GM21390 (cell line): ENCODE results near the gene TCTN1.
"Not testable (repeated sequence)": the region's sequence is repeated elsewhere in the genome, so short reads cannot be mapped to it uniquely, and the experiment has no call there.

Source experiments
- ATAC-seq: cut with Tn5 transposase; IDR thresholded peaks from one replicate; pipeline ENCODE4 v1.9.1; 2021; ENCODE audit not compliant: unreplicated experiment

Gene TCTN1

DNA sequence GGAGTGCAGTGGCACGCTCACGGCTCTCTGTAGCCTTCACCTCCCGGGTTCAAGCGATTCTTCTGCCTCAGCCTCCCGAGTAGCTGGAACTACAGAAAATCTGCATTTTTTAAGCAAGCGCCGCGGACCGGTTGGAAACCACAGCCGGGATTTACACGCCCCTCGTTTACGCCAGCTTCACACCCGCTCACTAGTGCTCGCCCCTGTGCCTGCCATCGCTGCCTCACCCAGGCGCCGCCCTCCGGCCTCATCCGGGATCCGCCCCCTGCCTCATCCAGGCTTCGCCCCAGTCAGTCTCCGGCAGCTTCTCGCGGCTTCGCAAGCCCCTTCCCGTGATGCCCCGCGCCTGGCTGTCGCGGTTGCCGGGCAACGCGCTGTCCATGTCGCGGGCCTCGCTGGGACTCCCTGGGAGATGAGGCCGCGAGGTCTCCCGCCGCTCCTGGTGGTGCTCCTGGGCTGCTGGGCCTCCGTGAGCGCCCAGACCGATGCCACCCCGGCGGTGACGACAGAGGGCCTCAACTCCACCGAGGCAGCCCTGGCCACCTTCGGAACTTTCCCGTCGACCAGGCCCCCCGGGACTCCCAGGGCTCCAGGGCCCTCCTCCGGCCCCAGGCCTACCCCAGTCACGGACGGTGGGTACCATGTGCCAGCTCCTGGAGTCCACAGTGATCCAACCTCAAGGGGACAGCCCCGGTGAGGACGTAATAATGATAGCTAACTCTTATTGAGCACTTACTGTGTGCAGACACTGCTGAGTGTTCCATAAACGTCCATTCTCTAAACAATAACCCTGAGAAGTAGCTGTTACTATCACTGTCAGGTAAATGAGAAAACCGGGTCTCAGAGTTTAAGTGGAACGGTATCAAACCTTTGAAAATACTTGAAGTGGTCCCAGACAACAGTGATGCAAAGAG lies at the start of gene TCTN1:
Gene TCTN1, plus strand, starts transcription at position 359 of the 914 bp plus-strand sequence. Its CDS starts 54 bp downstream, at position 413.
- peak; percentile 78 for ATAC-seq

DNA sequence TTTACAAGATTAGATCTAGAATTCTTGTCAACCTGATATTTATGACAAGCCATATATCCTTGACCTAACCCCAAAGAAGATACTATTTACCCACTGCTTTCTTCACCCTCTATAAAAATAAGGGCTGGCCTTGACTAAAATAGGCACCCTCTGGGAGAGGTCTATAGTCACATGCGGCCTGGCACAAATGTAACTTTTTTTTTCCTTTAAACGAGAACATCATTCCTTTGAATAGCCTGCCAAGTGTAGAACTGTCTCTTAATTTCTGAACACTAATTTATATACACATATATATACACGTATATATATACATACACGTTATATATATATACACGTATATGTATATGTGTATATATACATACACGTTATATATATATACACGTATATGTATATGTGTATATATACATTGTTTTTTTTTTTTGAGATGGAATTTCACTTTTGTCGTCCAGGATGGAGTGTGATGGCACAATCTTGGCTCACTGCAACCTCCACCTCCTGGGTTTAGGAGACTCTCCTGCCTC lies 49.4 kb upstream of the TCTN1 start:
- no peak for ATAC-seq

DNA sequence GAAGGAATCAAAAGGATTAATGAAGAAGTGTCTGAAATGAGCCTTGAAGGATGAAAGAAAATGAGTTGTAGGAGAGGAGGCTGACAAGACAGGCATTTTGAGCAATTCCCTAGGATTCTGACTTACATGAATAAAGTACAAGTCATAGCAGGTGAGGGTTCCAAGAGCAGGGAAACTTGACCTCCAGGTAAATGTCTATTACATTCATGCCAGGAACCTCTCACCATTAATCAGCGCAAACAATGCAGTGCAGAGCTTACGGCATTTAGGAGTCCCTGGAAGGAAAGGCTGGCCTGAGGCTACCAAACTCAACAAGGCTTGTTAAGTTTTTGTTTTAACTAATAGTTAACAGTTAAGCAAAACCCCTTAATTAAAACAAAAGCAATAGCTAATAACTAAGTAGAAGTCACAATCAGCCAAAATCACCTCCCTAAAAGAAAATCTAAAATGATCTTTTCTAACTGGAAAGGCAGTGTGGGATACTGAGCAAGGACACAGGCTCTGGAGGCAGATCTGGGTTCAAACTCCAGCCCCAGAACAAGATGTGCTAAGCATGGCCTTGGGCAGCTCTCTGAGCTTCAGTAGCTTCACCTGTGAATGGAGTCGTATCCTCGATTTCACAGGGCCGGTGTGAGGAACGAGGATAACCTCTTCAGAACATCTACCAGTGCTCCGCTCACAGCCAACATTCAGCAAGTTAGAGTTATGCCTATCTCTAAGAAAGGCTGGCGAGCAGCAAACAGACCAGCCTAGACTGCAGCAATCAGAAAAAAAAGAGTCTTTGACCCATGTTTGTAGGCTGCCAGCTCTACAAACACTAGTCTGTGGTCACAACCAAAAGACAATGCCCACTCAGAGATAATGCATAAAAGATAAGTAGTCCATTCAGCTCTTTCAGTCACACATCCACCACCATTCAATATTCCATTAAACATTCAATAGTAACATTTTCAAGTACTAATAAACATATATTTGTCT lies 47.7 kb upstream of the TCTN1 start:
- ATAC-seq: no peak

DNA sequence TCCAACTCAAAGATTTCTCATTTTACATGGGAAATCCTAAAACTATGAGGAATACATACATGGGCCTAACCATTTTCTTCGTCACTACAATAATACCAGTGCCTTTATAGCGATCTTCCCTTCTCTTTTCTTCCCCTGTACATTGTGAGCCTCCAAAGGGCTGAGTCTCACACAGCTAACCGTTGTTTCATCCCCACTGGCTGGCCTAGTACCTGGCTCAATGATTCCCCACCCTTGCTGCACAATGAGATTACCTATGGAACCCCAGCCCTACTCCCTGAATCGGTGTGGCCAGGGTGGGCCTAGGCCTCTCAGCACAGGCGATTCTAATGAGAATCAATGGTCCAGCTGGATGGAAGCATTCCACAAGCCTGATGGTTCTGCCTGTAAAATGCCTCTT lies 46.9 kb upstream of the TCTN1 start:
- ATAC-seq: no peak

DNA sequence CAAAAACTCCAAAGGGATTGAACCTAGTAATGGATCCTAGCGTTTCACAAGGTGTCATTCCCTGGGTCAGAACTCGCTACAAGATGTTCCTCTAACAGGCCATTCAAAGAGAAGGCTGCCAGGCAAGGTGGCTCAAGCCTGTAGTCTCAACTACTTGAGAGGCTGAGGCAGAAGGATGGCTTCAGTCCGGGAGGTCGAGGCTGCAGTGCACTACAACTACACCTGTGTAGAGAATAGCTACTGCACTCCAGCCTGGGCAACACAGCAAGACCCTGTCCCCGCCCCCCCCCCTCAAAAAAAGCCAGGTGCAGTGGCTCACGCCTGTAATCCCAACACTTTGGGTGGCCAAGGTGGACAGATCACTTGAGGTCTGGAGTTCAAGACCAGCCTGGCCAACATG lies 45.2 kb upstream of the TCTN1 start:
- no peak for ATAC-seq

DNA sequence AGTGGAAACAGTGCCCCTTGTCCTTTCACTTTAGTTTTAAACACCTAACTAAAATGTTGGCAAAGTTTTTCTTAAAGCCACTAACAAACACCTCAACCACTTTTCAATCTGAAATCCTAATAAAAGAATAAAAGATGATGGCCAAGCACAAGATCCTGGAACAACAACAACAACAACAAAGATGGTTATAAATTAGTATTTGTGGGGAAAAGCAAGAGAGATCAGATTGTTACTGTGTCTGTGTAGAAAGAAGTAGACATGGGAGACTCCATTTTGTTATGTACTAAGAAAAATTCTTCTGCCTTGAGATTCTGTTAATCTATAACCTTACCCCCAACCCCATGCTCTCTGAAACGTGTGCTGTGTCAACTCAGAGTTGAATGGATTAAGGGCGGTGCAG lies 44.1 kb upstream of the TCTN1 start:
- ATAC-seq: not testable (repeated sequence)

DNA sequence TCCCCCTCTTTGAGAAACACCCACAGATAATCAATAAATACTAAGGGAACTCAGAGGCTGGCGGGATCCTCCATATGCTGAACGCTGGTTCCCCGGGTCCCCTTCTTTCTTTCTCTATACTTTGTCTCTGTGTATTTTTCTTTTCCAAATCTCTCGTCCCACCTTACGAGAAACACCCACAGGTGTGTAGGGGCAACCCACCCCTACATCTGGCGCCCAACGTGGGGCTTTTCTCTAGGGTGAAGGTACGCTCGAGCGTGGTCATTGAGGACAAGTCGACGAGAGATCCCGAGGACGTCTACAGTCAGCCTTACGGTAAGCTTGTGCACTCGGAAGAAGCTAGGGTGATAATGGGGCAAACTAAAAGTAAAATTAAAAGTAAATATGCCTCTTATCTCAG lies 43.1 kb upstream of the TCTN1 start:
- ATAC-seq: not testable (repeated sequence)

DNA sequence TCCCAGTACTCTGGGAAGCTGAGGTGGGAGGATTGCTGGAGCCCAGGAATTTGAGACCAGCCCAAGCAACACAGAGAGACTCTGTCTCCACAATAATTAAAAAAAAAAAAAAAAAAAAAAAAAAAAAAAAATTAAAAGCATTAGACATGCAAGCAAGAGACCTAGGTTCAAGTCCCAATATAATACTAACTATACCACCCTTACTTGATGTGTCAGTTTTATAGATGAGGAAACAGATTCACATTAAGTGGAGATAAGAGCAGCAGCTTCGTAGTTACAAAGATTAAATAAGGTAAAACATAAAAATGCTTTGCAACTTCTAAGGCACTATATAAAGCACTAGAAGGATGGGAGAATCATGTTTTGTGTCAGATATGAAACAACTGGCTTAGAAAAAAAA lies 39.9 kb upstream of the TCTN1 start:
- ATAC-seq: no peak

DNA sequence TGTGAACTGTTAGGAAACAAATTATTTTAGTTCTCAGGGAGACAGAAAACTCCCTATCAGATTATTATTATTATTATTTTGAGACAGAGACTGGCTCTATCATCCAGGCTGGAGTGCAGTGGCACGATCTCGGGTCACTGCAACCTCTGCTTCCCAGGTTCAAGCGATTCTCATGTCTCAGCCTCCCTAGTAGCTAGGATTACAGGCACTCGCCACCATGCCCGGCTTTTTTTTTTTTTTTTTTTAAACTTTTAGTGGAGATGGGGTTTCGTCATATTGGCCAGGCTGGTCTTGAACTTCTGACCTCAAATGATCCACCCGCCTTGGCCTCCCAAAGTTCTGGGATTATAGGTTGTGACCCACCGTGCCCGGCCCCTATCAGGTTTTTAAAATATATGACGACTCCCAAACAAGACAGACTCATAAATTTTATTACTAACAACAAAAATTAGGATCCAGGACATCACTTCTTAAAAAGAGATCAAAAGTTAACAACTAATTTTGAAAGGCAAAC lies 39.2 kb upstream of the TCTN1 start:
- not testable (repeated sequence) for ATAC-seq

DNA sequence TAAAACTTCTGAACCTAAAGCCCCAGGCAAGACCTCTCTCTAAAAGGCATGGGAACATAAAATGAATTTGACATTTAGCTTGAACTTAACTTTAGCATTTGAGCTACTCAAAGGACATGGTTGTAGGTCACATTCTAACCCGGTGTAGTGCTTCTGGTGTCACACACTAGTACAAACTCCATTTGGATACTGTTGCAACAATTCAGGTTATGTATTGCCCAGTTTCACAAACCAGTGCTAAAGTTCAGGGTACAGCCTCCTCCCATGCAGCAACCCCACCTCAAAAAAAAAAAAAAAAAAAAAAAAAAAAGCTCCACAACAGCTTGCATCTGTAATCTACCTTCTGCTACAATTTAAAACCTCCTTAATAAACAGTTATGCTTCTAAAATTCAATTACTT lies 38.6 kb upstream of the TCTN1 start:
- ATAC-seq: no peak

DNA sequence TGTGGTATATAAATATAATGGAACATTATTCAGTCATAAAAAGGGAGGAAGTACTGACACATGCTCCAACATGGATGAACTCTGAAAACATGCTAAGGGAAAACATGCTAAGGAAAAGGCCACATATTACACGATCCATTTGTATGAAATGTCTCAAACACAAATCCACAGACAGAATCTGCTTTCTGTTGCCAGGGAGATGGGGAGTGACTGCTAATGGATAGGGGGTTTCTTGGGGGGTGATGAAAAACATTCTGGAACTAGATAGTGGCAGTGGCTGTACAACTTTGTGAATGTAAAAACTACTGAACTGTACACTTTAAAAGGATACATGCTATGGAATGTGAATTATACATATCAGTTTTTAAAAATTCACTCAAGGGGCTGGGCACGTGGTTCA lies 37.4 kb upstream of the TCTN1 start:
- no peak for ATAC-seq

DNA sequence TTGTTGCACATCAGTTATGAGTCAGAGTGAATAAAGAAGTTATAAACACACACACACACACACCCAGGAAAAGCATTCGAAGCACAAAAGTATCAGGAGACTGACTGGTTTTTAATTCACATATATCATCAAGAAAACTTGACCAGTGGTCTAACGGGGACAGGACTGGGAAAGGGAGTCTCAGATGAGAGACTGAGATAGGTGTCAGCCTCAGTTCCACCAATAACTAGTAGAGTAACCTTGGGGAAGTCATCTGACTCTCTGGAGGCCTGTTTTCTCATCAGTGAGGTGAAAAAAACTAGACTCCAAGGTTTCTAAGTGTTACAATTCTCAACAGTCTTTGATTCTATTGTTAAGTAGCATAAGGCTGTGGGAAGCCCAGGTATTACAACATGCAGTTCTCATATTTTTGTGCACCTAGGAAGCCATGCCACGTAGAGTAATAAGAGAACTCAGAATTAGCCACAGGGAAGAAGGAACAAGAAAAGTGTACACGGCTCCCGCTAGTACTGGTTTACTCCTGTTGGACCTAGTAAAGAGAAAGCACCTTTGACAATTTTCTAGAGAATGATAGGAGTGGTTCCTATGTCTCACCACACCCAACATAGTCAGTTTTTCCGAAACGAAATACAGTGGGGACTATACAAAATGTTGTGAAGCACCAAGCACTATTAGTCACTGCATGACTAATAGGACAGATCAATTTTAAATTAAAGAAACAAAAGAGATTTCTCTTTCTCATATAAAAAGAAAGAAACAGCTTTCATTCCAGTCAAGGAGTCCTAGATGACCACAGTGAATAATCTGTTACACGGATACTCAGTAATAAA lies 35.9 kb upstream of the TCTN1 start:
- ATAC-seq: peak; percentile 29

DNA sequence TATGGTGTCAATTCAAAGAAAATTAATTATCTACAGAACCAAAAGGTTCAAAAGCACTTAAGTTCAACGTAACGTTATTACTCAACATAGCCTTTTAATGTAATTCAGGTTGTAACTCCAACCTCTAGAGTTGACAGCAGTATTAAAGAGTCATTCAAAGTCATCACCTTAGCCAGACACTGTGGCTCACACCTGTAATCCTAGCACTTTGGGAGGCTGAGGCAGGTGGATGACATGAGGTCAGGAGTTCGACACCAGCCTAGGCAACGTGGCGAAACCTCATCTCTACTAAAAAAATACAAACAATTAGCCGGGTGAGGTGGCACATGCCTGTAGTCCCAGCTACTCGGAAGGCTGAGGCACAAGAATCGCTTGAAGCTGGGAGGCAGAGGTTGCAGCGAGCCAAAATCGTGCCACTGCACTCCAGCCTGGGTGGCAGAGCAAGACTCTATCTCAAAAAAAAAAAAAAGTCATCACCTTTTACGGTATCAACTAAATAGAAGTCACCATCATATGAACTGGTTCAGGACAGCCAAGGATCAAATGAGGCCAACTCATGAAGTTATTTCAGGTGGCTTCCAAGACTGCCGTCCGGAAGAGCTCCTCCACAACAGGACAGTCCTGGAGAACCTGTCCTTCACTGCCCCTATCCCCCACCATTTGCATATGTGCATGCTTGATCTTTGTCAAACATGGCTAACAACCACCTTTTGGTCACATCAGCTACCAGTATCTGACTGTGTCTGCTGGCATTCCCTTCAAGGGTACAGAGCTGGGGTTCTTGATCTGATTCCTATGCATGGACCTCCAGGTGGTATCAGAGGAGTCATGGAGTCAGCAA lies 35.0 kb upstream of the TCTN1 start:
- ATAC-seq: no peak

DNA sequence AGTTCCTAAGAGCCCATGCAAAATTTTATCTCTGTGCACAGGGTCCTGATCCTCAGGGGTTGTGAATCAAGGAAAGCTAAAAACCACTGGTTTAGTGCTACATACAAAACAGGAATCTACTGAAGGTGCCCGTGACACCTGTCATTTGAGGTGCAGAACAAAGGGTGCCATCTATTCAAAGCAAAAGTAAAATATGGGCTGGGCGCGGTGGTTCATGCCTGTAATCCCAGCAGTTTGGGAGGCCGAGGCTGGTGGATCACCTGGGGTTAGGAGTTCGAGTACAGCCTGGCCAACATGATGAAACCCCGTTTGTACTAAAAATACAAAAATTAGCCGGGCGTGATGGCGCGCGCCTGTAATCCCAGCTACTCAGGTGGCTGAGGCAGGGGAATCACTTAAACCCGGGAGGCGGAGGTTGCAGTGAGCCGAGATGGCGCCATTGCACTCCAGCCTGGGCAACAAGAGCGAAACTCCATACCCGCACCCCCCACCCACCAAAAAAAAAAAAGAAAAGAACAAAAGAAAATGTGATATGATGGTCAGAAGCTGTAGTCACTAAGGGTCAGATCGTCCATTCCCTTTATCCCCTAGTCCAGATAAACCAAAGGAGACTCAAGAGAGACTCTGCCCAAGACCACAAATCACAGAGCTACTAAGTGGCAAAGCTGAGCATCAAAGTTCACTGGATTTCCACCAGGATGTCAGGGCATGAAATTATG lies 34.2 kb upstream of the TCTN1 start:
- no peak for ATAC-seq

DNA sequence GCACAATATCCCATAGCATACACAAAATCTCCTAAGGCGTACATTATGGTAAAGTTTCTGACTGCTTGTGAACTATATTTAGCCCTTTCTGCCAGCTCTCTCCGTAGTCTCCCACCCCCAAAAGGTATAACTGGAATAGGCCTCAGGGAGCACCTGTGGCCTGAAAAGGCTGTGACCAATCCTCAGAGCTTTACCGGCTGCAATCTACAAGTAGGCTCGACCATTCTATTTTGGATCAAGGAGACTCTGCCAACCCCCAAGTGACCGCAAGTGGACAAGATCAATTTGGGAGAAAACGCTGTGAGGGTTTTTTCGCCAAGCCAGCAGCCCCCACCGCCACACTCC lies 32.0 kb upstream of the TCTN1 start:
- ATAC-seq: no peak

DNA sequence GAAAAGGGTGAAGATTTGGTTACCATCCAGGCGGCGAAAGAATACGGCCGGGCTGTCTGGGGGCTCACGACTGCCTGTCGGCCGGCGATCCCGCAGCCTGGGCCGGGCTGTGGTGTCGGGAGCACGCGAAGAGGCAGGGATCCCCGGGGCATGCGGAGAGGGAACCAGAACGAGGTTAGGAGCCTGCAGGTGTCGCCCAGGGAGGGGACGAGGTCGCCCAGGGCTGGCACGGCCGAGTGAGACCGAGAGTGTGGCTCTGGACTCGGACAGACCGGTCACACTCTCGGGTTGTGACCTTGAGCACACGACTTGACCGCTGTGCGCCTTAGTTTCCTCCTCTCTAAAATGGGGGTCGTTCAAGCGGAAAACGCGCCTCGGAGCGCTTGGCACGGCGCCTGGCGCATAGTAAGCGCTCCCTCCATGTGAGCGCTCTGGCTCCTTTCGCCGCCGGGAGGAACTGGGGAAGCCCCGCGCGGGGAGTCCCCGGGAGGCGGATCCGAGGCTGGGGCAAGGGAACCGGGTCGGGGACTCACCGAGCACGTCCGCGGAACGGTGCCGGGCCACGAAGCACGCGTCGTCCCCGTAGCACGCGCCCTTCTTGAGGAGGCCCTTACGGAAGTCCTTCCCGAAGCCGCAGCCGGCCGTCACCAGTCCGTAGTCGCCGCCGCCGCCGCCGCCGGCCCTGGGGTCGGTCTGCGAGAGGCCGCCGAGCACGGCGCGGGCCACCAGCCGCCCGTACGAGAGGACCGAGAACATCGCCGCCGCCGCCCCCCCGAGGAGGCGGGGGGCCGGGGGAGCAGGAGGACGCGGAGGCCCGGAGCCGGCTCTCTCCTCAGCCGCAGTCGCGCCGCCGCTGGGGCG lies 31.4 kb upstream of the TCTN1 start:
- ATAC-seq: peak; percentile 38

DNA sequence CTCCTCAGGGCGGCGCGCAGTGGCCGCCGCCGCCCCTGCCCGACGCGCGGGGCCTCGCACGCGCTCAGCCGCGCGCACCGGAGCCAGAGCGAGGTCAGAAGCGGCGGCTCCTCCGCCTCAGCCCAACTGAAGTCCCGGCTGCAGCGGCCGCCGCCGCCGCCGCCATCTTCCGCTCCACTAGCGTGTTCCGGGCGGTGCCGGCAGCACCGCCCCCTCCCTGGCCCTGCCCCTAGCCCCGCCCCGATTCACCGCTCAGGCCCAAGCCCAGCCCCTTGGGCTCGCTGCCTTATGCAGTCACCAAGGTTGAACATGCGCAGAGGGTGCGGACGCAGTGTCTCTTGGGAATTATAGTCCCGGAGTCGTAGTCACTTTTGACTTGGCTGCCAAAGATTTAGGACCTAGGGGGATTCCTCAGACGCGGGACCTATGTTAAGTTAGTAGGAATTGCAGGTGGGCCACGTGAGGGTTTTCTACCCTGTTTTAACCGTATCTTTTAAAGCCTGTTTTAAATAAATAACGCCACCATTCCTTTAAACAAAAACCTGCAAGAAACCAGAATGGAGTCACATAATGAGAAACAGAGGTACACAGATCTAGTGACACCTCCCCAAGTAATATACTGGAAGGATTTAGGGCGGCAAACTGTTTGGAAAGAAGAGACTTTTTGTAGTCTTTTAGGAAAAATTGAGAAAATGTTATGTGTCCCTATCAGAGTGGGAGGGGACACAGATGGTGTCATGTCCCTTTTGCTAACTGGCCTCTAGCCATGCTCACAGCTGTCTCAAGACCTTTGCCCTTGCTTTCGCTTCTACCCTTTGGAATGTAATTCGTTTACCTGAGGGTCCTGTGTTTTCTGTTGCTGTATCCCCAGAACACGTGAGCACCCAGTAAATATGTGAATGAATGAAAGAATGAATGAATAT lies 30.5 kb upstream of the TCTN1 start, which contains the start of gene PPTC7:
Gene PPTC7, minus strand, starts transcription at position 182 of the 923 bp plus-strand sequence. CDS start 287 bp downstream, outside the sequence.
- peak; percentile 84 for ATAC-seq
